Measurements from ENCODE around the gene BIN1.

DNA sequence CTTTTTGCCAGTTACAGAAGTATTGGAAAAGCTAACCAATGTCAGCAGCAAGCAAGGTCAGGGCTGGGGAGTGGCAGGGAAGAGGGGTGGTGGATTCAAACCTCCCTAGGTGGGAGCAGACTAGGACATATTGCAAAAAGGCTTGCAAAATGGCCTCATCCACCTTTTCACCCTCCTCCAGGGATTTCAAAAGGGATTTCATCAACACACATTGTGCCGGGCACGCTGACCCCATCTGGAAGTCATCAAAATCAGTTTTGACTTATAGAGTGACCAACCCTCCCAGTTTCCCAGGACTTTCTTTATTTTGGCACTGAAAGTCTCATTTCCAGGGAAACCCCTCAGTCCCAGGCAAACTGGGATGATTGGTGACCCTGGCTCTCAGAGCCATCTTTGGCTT is 94.7 kb downstream of the BIN1 start:
- TF ChIP-seq EZH2 (IDR thresholded peaks at IDR 0.05), result no peak
- no peak for TF ChIP-seq POLR2AphosphoS5 (IDR thresholded peaks at IDR 0.05; ENCODE audit: borderline replicate concordance, low read depth, low read length)
- no peak for TF ChIP-seq FOXP2 (optimal IDR thresholded peaks at IDR 0.05; ENCODE audit: control extremely low read depth, extremely low read length, insufficient read depth)
